H1 (cell line): ENCODE results near the gene MYOM1. TPM values are rescaled to one million over a fixed set of nuclear protein-coding genes. Genes with fewer than 3 reads are reported as not detected.

Experiments used
- CTCF ChIA-PET: fragments of 300-600 bp; sonication (Branson Sonifier 250); formaldehyde crosslinking; loops from one replicate; lab custom pipeline; 2021; ENCODE audit not compliant: partially characterized antibody; lab: Charles Lee
- POLR2A ChIA-PET: fragments of 300-600 bp; sonication (Branson Sonifier 250); formaldehyde crosslinking; loops from one replicate; lab custom pipeline; 2021; ENCODE audit warnings: inconsistent platforms; ENCODE audit not compliant: partially characterized antibody; lab: Charles Lee
- DNase-seq, 2 experiments: peaks; one replicate each; pipeline versions ENCODE4 v3.0.0 to v3.0.0-alpha.2; 2010 to 2022; ENCODE audit warnings: low spot score in 2 of 2, low read depth in 1 of 2, mixed read lengths in 1 of 2
- FAIRE-seq: peaks from 2 replicates; lab custom pipeline; 2011; peaks lifted over from hg19 to GRCh38; lab: Jason Lieb, UNC
- H2AFZ ChIP-seq: 2 replicates; pipeline ENCODE4 v1.8.1; 2012; ENCODE audit warnings: low read length, inconsistent platforms
- H2AK5ac ChIP-seq: 2 replicates; pipeline ENCODE4 v1.6.1; 2013; ENCODE audit warnings: low read depth, low read length
- H2BK120ac ChIP-seq: replicated peaks from 2 replicates; pipeline ENCODE3; 2013; ENCODE audit warnings: low read depth, low read length, inconsistent platforms
- H2BK12ac ChIP-seq: 2 replicates; pipeline ENCODE4 v1.6.1; 2013; ENCODE audit warnings: low read depth, low read length
- H2BK15ac ChIP-seq: 2 replicates; pipeline ENCODE4 v1.6.1; 2013; ENCODE audit warnings: low read length
- H2BK20ac ChIP-seq: 2 replicates; pipeline ENCODE4 v1.6.1; 2013; ENCODE audit warnings: low read length
- H2BK5ac ChIP-seq: 2 replicates; pipeline ENCODE4 v1.6.1; 2013; ENCODE audit warnings: low read depth, low read length
- H3K14ac ChIP-seq: 2 replicates; pipeline ENCODE4 v1.6.1; 2013; ENCODE audit warnings: inconsistent platforms; ENCODE audit not compliant: insufficient read length
- H3K18ac ChIP-seq: 2 replicates; pipeline ENCODE4 v1.6.1; 2013; ENCODE audit warnings: low read length; ENCODE audit errors: extremely low read depth
- H3K23ac ChIP-seq: 2 replicates; pipeline ENCODE4 v1.6.1; 2013; ENCODE audit warnings: inconsistent platforms; ENCODE audit not compliant: insufficient read length
- H3K23me2 ChIP-seq: 2 replicates; pipeline ENCODE4 v1.6.1; 2013; ENCODE audit warnings: low read depth, low read length
- H3K27ac ChIP-seq: 2 replicates; pipeline ENCODE4 v1.6.1; 2011; ENCODE audit warnings: low read depth, low read length, inconsistent platforms
- H3K27me3 ChIP-seq, 4 experiments: replicated peaks in 1 of 4; 1 replicate in 1 of 4; 2 replicates in 3 of 4; pipeline versions ENCODE4 v1.6.1 to v1.8.1; 2011 to 2013; ENCODE audit warnings: low read length in 3 of 4, mild to moderate bottlenecking in 3 of 4, inconsistent platforms in 2 of 4, mixed read lengths in 2 of 4, moderate library complexity in 1 of 4; ENCODE audit not compliant: control insufficient read depth in 3 of 4, insufficient read depth in 3 of 4; ENCODE audit errors: extremely low read depth in 1 of 4
- H3K36me3 ChIP-seq, 4 experiments: 2 replicates each; pipeline versions ENCODE4 v1.6.1 to v1.8.1; 2011 to 2013; ENCODE audit warnings: mild to moderate bottlenecking in 4 of 4, low read length in 3 of 4, moderate library complexity in 2 of 4, control low read depth in 1 of 4, inconsistent platforms in 1 of 4; ENCODE audit not compliant: insufficient read depth in 4 of 4, control insufficient read depth in 2 of 4
- H3K4ac ChIP-seq: replicated peaks from 2 replicates; pipeline ENCODE3; 2013; ENCODE audit warnings: low read length, low read depth, mixed read lengths, inconsistent platforms; ENCODE audit not compliant: insufficient read length
- H3K4me1 ChIP-seq, 4 experiments: replicated peaks in 1 of 4; 1 replicate in 1 of 4; 2 replicates in 3 of 4; pipeline versions ENCODE4 v1.6.1 to v1.8.1; 2011 to 2013; ENCODE audit warnings: low read length in 3 of 4, inconsistent platforms in 2 of 4, mixed read lengths in 1 of 4; ENCODE audit not compliant: insufficient read depth in 4 of 4, control insufficient read depth in 3 of 4
- H3K4me2 ChIP-seq, 2 experiments: 2 replicates each; pipeline versions ENCODE4 v1.6.1 to v1.8.1; 2011 to 2013; ENCODE audit warnings: low read depth in 2 of 2, low read length in 2 of 2, control low read depth in 1 of 2, inconsistent platforms in 1 of 2, mild to moderate bottlenecking in 1 of 2; ENCODE audit not compliant: insufficient read depth in 1 of 2
- H3K4me3 ChIP-seq, 4 experiments: fragments of 200-600, 300-600 bp in 1 of 4; sonication (generic), shearing (Covaris generic), sonication (Bioruptor Twin) in 1 of 4; 2 replicates each; pipeline versions ENCODE4 v1.5.1 to v1.8.1; 2011 to 2016; ENCODE audit warnings: low read length in 4 of 4, low read depth in 3 of 4, control low read depth in 2 of 4, inconsistent platforms in 2 of 4, mild to moderate bottlenecking in 2 of 4, mixed read lengths in 1 of 4, moderate library complexity in 1 of 4; ENCODE audit not compliant: insufficient read depth in 2 of 4; ENCODE audit errors: extremely low read depth in 1 of 4
- H3K56ac ChIP-seq: replicated peaks from 2 replicates; pipeline ENCODE3; 2013; ENCODE audit warnings: low read depth, mild to moderate bottlenecking, mixed read lengths, low read length, inconsistent platforms; ENCODE audit not compliant: insufficient read length
- H3K79me1 ChIP-seq: 2 replicates; pipeline ENCODE4 v1.6.1; 2013; ENCODE audit warnings: low read depth, low read length, control low read depth
- H3K79me2 ChIP-seq, 2 experiments: 2 replicates each; pipeline versions ENCODE4 v1.6.1 to v1.8.1; 2012 to 2013; ENCODE audit warnings: low read length in 2 of 2, mild to moderate bottlenecking in 2 of 2, inconsistent platforms in 1 of 2; ENCODE audit not compliant: insufficient read depth in 2 of 2, control insufficient read depth in 1 of 2
- H3K9ac ChIP-seq, 4 experiments: replicated peaks in 1 of 4; 1 replicate in 1 of 4; 2 replicates in 3 of 4; pipeline versions ENCODE4 v1.6.1 to v1.8.1; 2011 to 2013; ENCODE audit warnings: low read depth in 3 of 4, low read length in 3 of 4, control low read depth in 2 of 4, mild to moderate bottlenecking in 2 of 4, moderate library complexity in 2 of 4, inconsistent platforms in 1 of 4; ENCODE audit errors: extremely low read depth in 1 of 4
- H3K9me3 ChIP-seq, 2 experiments: 2 replicates each; pipeline versions ENCODE4 v1.6.1 to v1.8.1; 2012 to 2013; ENCODE audit warnings: mild to moderate bottlenecking in 2 of 2, moderate library complexity in 2 of 2, control low read depth in 1 of 2, inconsistent platforms in 1 of 2, low read depth in 1 of 2, low read length in 1 of 2, mixed read lengths in 1 of 2; ENCODE audit not compliant: insufficient read depth in 2 of 2
- H4K20me1 ChIP-seq, 2 experiments: replicated peaks in 1 of 2; 2 replicates each; pipeline versions ENCODE3 to v1.8.1; 2011 to 2013; ENCODE audit warnings: inconsistent platforms in 2 of 2, low read length in 2 of 2, mild to moderate bottlenecking in 1 of 2; ENCODE audit not compliant: insufficient read depth in 2 of 2, control insufficient read depth in 1 of 2
- H4K5ac ChIP-seq: 2 replicates; pipeline ENCODE4 v1.6.1; 2013; ENCODE audit warnings: low read length, low read depth, mixed read lengths, inconsistent platforms; ENCODE audit not compliant: insufficient read length
- H4K8ac ChIP-seq: 2 replicates; pipeline ENCODE4 v1.8.0; 2013; ENCODE audit warnings: mild to moderate bottlenecking, moderate library complexity, low read length, inconsistent platforms; ENCODE audit not compliant: insufficient read depth; ENCODE audit errors: extremely low read depth
- H4K91ac ChIP-seq: replicated peaks from 2 replicates; pipeline ENCODE3; 2013; ENCODE audit warnings: low read length, mixed read lengths, inconsistent platforms; ENCODE audit not compliant: insufficient read length
- BACH1 ChIP-seq: IDR thresholded peaks from 2 replicates; pipeline ENCODE4 v1.6.1; 2012; ENCODE audit warnings: low read length, improper control_type of control experiment
- CEBPB ChIP-seq: IDR thresholded peaks from 2 replicates; pipeline ENCODE4 v1.6.1; 2012; ENCODE audit warnings: low read depth, low read length
- CHD1 ChIP-seq: IDR thresholded peaks from 2 replicates; pipeline ENCODE4 v1.6.1; 2012; ENCODE audit warnings: low read depth, low read length, improper control_type of control experiment
- CHD2 ChIP-seq: IDR thresholded peaks from 2 replicates; pipeline ENCODE4 v1.6.1; 2012; ENCODE audit warnings: low read length, improper control_type of control experiment
- FOSL1 ChIP-seq: IDR thresholded peaks from 2 replicates; pipeline ENCODE4 v1.6.1; 2011; ENCODE audit warnings: mild to moderate bottlenecking, low read depth, low read length, moderate library complexity; ENCODE audit not compliant: insufficient read depth
- GABPA ChIP-seq: IDR thresholded peaks from 2 replicates; pipeline ENCODE4 v1.6.1; 2011; ENCODE audit warnings: mild to moderate bottlenecking, low read length, moderate library complexity, borderline replicate concordance; ENCODE audit not compliant: insufficient read depth
- GTF2F1 ChIP-seq: IDR thresholded peaks from 2 replicates; pipeline ENCODE4 v1.6.1; 2012; ENCODE audit warnings: low read depth, low read length, improper control_type of control experiment, borderline replicate concordance
- HDAC6 ChIP-seq: IDR thresholded peaks from one replicate; pipeline ENCODE4 v1.7.1; 2012; ENCODE audit warnings: low read depth, mild to moderate bottlenecking, inconsistent platforms, low read length, moderate library complexity
- JUND ChIP-seq: IDR thresholded peaks from 2 replicates; pipeline ENCODE4 v1.6.1; 2011; ENCODE audit warnings: mild to moderate bottlenecking, improper control_type of control experiment, low read length
- NRF1 ChIP-seq: IDR thresholded peaks from 2 replicates; pipeline ENCODE4 v1.6.1; 2011; ENCODE audit warnings: mild to moderate bottlenecking, low read depth, low read length, improper control_type of control experiment
- POU5F1 ChIP-seq: IDR thresholded peaks from 2 replicates; pipeline ENCODE4 v1.6.1; 2011; ENCODE audit warnings: low read depth, mild to moderate bottlenecking, low read length, moderate library complexity
- SP1 ChIP-seq: IDR thresholded peaks from 2 replicates; pipeline ENCODE4 v1.6.1; 2011; ENCODE audit warnings: low read depth, low read length
- SUZ12 ChIP-seq: fragments of 200-600 bp; sonication (generic); IDR thresholded peaks from 2 replicates; pipeline ENCODE4 v1.6.1; 2012; ENCODE audit warnings: mild to moderate bottlenecking, inconsistent platforms, low read length, moderate library complexity, mixed read lengths
- TAF7 ChIP-seq: optimal IDR thresholded peaks from 2 replicates; pipeline ENCODE3; 2011; ENCODE audit warnings: low read depth, mild to moderate bottlenecking, inconsistent platforms, low read length, moderate library complexity, borderline replicate concordance
- TBP ChIP-seq: IDR thresholded peaks from 2 replicates; pipeline ENCODE4 v1.6.1; 2011; ENCODE audit warnings: low read depth, low read length, improper control_type of control experiment
- TEAD4 ChIP-seq: IDR thresholded peaks from 2 replicates; pipeline ENCODE4 v1.6.1; 2012; ENCODE audit warnings: low read depth, low read length, inconsistent platforms, mixed read lengths
- WGBS, 2 experiments: shearing (Covaris generic) in 1 of 2; methylation state at CpG; one replicate each; pipeline versions ENCODE4 v1.1.6 to v1.1.7; 2013 to 2015; ENCODE audit warnings: low lambda C conversion rate in 2 of 2, mixed read lengths in 2 of 2, inconsistent platforms in 1 of 2, low coverage in 1 of 2, missing lambda C conversion rate in 1 of 2; ENCODE audit not compliant: insufficient replicate concordance in 2 of 2, insufficient coverage in 1 of 2, insufficient read length in 1 of 2; ENCODE audit errors: extremely low coverage in 1 of 2, missing lambda C conversion rate in 1 of 2; 5-methylcytosine and 5-hydroxymethylcytosine counted together
- polyA plus RNA-seq, 7 experiments: library from polyadenylated mRNA; depleted of rRNA in 3 of 7; stranded (reverse) in 5 of 7; unstranded in 2 of 7; fragments of >200 nt in 5 of 7; fragments of 200-250 nt in 2 of 7; gene quantifications; 1 replicate in 5 of 7; 2 replicates in 1 of 7; 4 replicates in 1 of 7; pipeline versions ENCODE4 v1.2.1 to v1.2.3, GENCODE V29; 2011 to 2013; ENCODE audit warnings: missing spikeins in 2 of 7, mixed read lengths in 2 of 7
- total RNA-seq: library from RNA; stranded (reverse); fragmentation: NEBNext Ultra II Directional; extraction: Animal tissue kit (Norgen Biotek cat#: 25700); gene quantifications from 2 replicates; pipeline ENCODE4 v1.2.1, GENCODE V29; 2021

The MYOM1 gene
- total and polyA plus RNA-seq, 2 of the 8 experiments (the other 6 are each of a cell fraction or from before 2014, with no cell fraction given), result 0.06 to 0.32 TPM

- no peak overlapping the region for H3K4me2 ChIP-seq
- H2BK20ac ChIP-seq, result no peak overlapping the region
- H3K79me2 ChIP-seq, result no peaks in the 10 kb centered on the region
- WGBS, 2 experiments, result 91 to 100% methylated on average over 3 to 6 of the region's 6 CpGs
- no peak overlapping the region for H3K4ac ChIP-seq
- H4K5ac ChIP-seq, result no peak overlapping the region
- H3K36me3 ChIP-seq, result no peaks in the 10 kb centered on the region
- no peak overlapping the region for H3K14ac ChIP-seq
- no peak for DNase-seq
- no peaks in the 10 kb centered on the region for H3K23me2 ChIP-seq
- H3K27me3 ChIP-seq, result no peaks in the 10 kb centered on the region
- H2AFZ ChIP-seq, result no peak overlapping the region
- H4K20me1 ChIP-seq, result no peaks in the 10 kb centered on the region
- H3K27ac ChIP-seq, result no peak overlapping the region
- H3K56ac ChIP-seq, result no peak overlapping the region
- no peak overlapping the region for H2BK120ac ChIP-seq
- no peak for FAIRE-seq
- no peaks in the 10 kb centered on the region for H3K4me1 ChIP-seq
- 0 out of 4 replicates have a peak, but pooled peaks cover 0 to 4% of the 10 kb centered on the region in 2 experiments for H3K9me3 ChIP-seq
- H2BK12ac ChIP-seq, result no peak overlapping the region
- H3K23ac ChIP-seq, result no peak overlapping the region
- ChIA-PET CTCF (interaction anchor here (0.6 to 1.3 kb wide), 2 partner anchors 9 to 136 kb away, joined by 3 to 4 read pairs; no protein-coding TSS in a partner anchor), POLR2A (interaction anchor here (0.7 kb wide), 1 partner anchor 162 kb away, joined by 3 read pairs; no protein-coding TSS in a partner anchor)
- peak overlapping the region; percentile 82; the same call in 1 of the 2 replicates for H2AK5ac ChIP-seq
- no peak overlapping the region for H3K18ac ChIP-seq
- H2BK5ac ChIP-seq, result no peak overlapping the region
- no peak overlapping the region for H3K9ac ChIP-seq
- no peak overlapping the region for H2BK15ac ChIP-seq
- no peak overlapping the region for H3K4me3 ChIP-seq
- no peaks in the 10 kb centered on the region for H3K79me1 ChIP-seq
- H4K91ac ChIP-seq, result no peak overlapping the region
- no peak overlapping the region for H4K8ac ChIP-seq
- no peak for TF ChIP-seq SP1
- TF ChIP-seq NRF1, result no peak
- no peak for TF ChIP-seq CHD1
- no peak for TF ChIP-seq GABPA
- TF ChIP-seq BACH1, result no peak
- no peak for TF ChIP-seq CEBPB
- TF ChIP-seq TBP, result no peak
- TF ChIP-seq TEAD4, result no peak
- no peak for TF ChIP-seq JUND
- TF ChIP-seq CHD2, result no peak
- no peak for TF ChIP-seq TAF7
- TF ChIP-seq POU5F1, result no peak
- no peak for TF ChIP-seq SUZ12
- TF ChIP-seq FOSL1, result no peak
- no peak for TF ChIP-seq GTF2F1
- no peak for TF ChIP-seq HDAC6
These were observed 165.6 kb downstream of the MYOM1 start for GRCh38 chr18:3054214-3054613.
